Stimulated activated naive CD8-positive, alpha-beta T cell treated with anti-CD3 and anti-CD28 coated beads, Interleukin-15, Interleukin-2, amounts not matched to agents 100 U/mL and 50 U/mL, for 24 hours (primary cell): ENCODE data around the gene RIMBP3C.
"Not testable (repeated sequence)": the region's sequence is repeated elsewhere in the genome, so short reads cannot be mapped to it uniquely, and the experiment has no call there.

Experiments
- ATAC-seq: fragments of 150-1000 bp; cut with Tn5 transposase; one replicate; pipeline ENCODE4 v1.10.0; 2021
- DNase-seq: peaks from one replicate; pipeline ENCODE4 v3.0.0; 2021

Gene RIMBP3C

DNA sequence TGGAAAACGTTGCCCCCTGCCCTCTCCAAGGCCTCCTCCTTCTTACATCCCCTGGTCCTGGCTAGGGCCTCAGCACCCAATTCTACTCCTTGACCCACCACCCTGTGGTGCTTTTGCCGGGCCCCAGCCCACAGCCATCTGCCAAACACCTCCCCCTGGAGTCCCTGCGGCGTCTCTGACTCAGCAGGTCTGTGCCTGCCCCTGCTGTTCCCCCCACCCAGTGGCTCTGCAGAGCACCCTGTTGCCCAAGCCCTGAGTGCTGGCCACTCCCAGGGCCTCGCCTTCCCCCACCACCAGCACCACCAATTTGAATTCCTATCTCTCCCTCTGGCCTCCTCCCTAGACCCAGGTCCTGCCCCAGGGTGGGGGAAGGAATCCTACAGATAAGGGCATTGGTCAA, 19.7 kb downstream of the RIMBP3C start:
- not testable (repeated sequence) for DNase-seq, ATAC-seq

DNA sequence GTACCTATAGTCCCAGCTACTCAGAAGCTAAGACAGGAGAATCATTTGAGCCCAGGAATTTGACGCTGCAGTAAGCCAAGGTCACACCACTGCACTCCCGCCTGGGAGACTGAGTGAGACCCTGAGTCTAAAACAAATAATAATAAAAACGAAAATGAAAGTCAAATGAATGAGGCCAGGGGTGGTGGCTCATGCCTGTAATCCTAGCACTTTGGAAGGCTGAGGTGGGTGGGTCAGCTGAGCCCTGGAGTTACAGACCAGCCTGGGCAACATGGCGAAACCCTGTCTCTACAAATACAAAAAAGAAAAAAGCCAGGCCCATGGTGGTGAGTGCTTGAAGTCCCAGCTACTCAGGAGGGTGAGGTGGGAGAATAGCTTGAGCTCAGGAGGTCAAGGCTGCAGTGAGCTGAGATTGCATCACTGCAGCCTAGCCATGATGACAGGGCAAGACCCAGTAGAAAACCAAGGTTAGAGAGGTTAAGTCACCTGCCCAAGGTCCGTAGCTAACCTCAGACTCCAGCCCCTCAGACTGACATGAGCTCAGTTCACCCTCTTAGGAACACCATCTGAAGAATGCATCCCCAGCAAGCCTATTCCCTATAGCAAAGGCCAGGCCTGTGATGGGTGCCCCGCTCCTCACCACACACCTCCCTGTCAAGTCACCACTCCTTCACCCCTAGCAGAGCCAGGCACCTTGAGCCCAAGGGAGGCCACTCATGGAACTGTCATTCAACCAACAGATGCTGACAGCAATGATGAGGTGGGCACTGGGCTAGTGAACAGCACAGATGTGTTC, 24.4 kb downstream of the RIMBP3C start:
- ATAC-seq, DNase-seq: not testable (repeated sequence)

DNA sequence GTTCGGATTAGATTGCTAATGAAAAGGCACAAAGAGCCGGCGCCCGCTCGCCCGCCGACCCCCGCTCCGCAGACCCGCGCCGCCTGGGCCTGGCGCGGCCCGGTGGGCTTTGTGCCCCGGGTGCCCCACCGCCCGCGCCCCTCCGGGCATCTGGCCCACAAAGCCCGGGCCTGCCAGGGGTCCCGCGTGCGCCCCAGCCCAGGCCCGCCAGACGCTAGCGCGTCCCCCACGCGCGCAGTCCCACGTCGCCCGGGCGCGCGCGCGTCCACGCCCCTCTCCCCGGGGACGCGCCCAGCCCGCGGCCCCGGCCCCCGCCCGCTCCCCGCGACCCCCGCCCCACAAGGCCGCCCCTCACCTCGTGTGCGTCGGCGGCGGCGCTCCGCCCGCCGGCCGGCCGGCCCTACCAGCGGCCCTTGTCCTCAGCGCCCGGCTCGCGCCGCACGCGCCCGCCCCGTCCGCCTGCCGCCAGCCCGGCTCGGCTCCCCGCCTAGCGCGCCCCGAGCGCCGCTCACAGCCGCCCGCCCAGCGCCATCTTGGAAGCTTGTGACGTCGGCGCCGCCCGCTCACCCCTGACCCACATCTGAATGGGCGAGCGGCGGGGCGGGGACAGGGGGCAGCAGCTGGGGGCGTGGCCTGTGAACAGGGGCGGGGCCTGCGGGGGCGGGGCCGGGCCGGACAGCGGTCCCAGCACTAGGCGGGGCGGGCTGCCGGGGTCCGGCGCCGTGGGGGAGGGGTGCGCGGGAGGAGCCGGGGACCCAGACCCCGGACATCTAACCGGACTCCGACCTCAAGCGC, 34.1 kb downstream of the RIMBP3C start:
- ATAC-seq = peak; percentile 89
- not testable (repeated sequence) for DNase-seq

DNA sequence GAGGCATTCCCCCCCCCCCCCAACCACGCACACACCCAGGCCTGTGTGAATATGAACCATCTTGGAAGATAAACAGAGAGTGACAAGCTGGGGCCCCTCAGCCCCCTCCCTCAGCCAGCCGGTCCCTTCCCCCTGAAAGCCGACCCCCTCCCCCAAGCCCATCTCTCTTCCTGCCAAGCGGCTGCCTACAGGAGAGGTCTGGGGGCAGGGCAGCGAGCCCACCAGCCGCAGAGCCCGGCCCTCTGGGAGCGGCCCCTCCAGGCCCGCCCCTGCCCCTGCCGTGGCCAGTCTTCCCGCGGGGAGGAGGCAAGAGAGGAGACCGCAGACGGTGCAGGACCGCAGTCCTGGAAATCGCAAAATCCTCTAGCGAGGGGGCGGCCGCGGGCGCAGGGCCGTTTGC, 34.7 kb downstream of the RIMBP3C start:
- ATAC-seq, DNase-seq: not testable (repeated sequence)

DNA sequence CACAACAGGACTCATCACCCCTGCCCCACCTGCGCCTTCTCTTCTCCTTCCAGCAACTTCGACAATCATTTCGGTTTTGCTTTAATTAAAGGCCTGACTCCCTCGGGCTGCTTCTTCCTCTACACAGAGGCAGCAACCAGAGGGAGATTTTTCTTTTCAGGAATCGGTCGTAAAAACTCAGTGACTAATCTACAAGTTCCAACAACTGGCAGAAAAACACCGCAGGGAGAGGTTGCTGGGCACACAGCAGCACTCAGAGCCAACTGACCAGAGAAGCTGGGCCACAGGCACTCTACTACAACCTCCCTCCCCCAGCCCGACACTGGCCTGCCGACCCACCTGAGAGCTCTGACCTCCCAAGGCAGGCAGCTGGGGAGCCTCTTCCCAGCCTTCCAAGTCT, 36.0 kb downstream of the RIMBP3C start:
- not testable (repeated sequence) for ATAC-seq

DNA sequence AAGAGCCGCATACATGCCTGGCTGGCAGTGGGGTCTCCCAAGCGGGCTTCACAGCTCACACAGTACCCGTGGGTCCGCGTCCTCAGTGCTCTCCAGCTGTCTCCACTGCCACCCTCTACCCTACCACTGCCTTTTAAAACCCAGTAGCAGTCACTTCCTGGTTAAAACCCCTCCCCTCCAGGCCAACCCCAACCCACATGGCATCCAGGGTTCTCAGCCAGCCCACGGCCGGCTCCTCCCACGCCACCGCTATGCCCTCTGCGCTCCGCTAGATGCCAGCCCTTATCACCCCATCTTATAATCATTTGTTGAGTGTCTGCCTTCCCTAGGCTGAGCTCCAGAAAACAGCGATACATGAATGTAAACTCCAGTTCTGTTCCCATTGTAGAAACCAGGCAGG, 37.1 kb downstream of the RIMBP3C start:
- DNase-seq = not testable (repeated sequence)
- peak; percentile 61 for ATAC-seq

More for the DNA sequence above, 36.0 kb downstream of the RIMBP3C start:
- DNase-seq = not testable (repeated sequence)

DNA sequence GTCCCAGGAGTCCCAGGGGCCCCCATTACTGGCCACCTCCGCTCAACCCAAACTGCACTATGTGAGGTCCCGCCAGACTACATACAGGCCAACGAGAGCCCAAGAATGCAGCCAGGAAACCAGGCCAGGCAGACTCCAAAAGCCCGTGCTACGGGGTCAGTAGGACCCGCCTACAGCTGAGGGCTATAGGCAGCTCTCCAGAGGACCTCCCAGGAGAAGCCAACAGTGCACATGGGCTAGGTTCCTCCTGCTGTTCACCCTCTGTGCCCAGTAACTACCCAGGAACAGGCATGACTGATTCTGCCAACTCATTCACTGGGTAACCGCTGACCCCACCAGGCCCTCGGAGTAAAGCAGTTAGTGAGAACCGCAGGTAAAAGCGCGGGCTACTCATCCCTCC, 39.2 kb downstream of the RIMBP3C start:
- not testable (repeated sequence) for ATAC-seq

DNA sequence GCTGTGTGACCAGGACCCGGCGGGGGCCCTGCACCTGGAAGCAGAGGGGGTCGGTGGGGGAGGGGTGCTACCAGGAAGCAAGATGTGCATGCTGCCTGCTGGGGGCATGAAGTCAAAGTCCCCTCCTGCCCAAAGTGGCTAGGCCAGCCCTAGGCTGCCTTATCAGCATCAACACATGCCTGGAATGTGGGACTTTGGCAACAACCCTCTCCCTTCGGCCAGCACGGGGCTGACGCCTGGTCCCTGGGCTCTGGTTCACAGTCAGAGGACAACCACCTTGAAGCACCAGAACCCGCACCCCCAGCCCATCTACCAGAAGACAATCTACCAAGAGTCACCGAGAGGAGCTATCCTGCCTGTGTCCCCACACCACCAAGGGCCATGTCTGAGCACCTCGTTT, 40.9 kb downstream of the RIMBP3C start:
- ATAC-seq, DNase-seq: not testable (repeated sequence)

More for the DNA sequence above, 39.2 kb downstream of the RIMBP3C start:
- not testable (repeated sequence) for DNase-seq

DNA sequence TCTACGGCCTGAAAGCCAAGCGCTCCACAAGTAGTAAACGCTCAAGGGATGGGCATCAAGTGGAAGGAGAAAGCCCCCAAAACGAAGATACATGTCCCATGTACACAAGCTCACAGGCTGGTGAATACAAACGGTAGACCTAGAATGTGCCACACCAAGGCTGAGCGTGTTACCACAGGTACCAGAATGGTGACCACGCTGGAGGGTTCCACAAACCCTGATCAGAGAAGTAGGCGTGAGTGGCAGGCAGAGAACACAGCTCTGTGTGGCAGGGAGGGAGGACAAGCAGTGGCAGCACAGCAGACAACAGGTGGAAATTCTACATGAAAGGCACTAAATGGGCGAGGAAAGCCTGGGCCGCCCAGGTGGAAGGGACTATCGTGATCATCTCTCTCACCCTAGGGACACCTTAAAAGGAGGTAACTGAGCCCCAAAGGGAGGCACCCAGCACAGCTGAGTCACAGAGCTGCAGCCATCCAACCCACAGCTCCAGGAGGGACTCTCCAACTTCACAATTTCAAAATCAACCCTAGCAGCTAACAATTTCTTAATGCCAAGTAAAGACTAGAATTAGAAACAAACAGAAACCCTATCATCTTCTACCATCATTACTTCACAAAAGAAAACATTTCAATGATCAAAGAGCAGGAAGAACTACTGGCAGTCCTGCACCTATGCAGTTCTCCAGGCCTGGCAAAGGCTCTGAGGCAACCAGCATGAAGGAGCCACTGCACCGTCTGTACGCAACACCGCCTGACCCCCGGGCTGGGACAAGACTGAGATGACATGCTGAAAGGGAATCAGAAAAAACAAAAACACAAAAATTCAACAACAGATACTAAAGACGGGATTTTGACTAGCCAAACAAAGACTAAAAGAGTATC, 51.4 kb downstream of the RIMBP3C start:
- DNase-seq = not testable (repeated sequence)
- ATAC-seq = peak; percentile 95

DNA sequence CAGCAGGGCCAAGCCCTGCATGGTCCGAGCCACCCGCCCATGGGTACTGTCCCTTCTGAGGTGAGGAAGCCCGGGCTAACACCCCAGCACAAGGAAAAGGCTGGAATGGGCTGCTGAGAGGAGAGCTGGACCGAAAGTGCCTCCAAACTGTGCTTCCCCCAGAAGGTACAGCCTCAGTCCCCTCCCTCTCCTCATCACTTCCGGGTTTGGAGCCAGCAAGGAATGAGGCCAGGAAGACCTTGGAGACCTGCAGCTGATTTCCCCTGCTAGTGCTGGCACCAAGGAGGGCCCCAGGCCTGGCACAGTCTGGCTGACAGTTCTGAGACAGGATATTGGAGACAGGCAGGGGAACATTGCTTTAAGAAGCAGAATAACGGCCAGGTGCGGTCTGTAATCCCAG, 52.8 kb downstream of the RIMBP3C start:
- DNase-seq, ATAC-seq: not testable (repeated sequence)

DNA sequence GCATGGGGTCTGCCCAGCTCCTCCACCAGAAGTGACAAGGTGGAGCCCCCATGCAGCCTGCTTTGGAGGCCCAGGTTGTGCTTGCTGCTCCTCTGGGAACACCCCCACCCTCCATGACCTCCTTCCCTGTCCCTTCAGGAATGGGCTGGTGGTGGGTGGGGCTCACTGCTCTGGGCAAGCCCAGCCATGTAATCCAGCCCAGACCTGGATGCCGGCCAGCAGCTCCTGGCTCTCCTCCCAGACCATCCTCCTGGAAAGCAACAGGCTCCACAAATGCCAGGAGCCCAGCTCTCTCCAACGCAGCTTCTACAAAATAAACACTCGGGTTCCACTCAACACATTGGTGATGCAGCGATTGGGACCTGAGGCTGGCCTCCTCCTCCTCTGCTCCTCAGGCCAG, 53.3 kb downstream of the RIMBP3C start:
- not testable (repeated sequence) for ATAC-seq

More for the DNA sequence above, 53.3 kb downstream of the RIMBP3C start:
- DNase-seq = not testable (repeated sequence)
